ENCODE results near the gene METTL26.

The METTL26 gene

DNA sequence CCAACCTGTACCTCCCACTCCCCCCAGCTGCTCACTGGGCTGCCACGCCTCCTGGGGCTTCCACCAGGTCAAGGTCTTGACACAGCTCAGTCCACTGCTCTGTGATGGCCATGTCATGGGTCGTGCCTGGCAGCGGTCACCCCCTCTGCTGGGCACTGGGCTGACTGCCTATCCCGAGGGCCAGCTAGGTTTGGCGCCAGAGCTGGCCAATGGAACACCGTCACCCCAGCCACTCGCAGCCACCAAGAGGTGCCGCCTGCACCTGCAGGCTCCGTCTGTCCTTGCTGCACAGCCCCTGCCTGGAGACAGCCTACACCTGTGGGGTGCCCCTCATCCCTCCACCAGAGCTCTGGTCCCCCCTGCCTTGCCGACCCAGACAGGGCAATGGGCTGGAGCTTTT lies 50.8 kb downstream of the METTL26 start:
- Histone ChIP-seq H3K4me3 (ENCODE audit: low read length) (no peak overlapping the region), H2BK5ac (ENCODE audit: low read length) (no peak overlapping the region), H3K36me3 (ENCODE audit: control insufficient read depth, insufficient read depth, low read length) (no peaks in the 10 kb centered on the region), H3K4me1 (ENCODE audit: control insufficient read depth, low read depth, low read length) (no peaks in the 10 kb centered on the region), H2BK15ac (replicated peaks; ENCODE audit: low read depth) (no peak overlapping the region), H2BK120ac (ENCODE audit: low read depth, low read length) (no peak overlapping the region), H3K4me2 (ENCODE audit: low read length) (no peak overlapping the region), H3K9ac (ENCODE audit: low read length) (no peak overlapping the region), H3K27me3 (ENCODE audit: insufficient read depth, low read length, poor library complexity) (no peaks in the 10 kb centered on the region), H2AK5ac (ENCODE audit: low read length) (no peak overlapping the region), H3K27ac (ENCODE audit: low read depth, low read length) (no peak overlapping the region), H4K5ac (ENCODE audit: low read length) (no peak overlapping the region), H3K18ac (ENCODE audit: low read length) (no peak overlapping the region), H3K23ac (ENCODE audit: low read length) (no peak overlapping the region), H3K79me2 (ENCODE audit: control insufficient read depth, insufficient read depth, low read length) (peaks cover 4% of the 10 kb centered on the region), H3K4ac (ENCODE audit: low read depth, low read length) (no peak overlapping the region), H4K8ac (ENCODE audit: low read depth, low read length) (no peak overlapping the region), H3K56ac (ENCODE audit: low read length) (no peak overlapping the region), H3K79me1 (ENCODE audit: low read length) (peaks cover 2% of the 10 kb centered on the region)
- WGBS (ENCODE audit: extremely low coverage, insufficient coverage, low lambda C conversion rate), result no CpG with 5 or more reads among the region's 10 CpGs
- peak; percentile 42 for DNase-seq
